HG02840 (cell line): ENCODE data around the gene CRKL.

Experiments
- ATAC-seq: cut with Tn5 transposase; IDR thresholded peaks from one replicate; pipeline ENCODE4 v1.9.1; 2021; ENCODE audit warnings: mild to moderate bottlenecking, moderate library complexity, moderate number of reproducible peaks; ENCODE audit not compliant: unreplicated experiment, low FRiP score

CRKL gene

DNA sequence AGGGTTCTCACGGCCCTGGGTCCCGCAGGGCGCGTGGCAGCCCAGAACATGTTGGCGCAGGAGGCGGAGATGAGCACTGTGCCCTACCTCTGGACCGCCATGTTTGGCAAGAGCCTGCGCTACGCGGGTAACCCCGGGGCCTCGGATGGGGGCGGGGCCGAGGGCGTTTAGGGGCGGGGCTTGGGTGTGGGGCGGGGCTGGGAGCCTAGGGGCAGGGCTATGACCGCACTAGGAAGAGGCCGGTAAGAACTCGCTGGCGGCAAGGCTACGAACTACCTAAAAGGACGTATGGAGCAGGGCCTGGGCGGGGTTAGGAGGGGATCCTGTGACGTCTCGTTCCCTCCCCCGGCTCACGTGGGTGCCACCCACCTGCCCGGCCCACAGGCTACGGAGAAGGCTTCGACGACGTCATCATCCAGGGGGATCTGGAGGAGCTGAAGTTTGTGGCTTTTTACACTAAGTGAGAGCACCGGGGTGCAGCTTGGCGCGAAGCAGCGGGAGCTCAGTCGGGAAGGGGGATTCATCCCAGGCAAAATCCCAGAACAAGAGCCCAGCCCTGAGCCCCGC is 62.1 kb downstream of the CRKL start:
- ATAC-seq = no peak

DNA sequence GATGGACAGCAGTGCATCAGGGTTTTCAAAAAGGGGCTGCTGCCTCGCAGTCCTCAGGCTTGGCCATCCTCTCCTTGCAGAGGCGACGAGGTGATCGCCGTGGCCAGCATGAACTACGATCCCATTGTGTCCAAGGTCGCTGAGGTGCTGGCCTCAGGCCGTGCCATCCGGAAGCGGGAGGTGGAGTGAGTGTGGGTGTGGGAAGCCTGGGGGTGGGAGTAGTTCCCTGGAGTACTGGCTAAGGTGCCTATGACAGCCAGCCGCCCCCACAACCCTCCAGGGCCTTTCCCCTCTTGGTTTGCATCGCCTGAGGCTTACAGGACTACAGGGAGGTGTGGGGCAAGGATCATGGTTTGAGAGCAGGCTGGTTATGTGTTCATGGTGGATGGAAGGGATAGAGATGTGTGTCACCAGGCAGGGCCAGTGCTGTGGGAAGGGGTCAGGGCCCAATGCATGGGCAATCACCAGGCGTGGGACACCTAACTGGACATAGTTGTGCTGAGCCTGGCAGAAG is 62.8 kb downstream of the CRKL start:
- no peak for ATAC-seq

DNA sequence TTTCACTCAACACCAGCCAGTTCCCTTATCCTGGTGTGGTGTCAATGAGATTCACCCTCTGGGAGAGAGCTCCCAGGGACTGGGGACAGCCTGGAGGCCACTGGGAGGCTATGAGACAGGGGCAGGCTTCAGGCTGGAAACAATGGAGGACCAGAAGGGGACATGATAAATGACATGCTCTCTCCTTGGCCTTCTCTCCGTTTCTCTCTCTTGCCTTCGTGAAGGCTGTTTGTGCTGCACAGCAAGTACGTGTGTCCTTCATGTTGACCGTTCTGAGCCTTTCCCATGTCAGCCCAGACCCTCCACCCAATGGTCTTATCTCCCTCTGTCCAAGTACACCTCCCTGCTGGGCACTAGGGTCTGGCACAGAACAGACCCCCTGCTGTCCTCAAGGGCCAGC is 63.3 kb downstream of the CRKL start:
- ATAC-seq = no peak

DNA sequence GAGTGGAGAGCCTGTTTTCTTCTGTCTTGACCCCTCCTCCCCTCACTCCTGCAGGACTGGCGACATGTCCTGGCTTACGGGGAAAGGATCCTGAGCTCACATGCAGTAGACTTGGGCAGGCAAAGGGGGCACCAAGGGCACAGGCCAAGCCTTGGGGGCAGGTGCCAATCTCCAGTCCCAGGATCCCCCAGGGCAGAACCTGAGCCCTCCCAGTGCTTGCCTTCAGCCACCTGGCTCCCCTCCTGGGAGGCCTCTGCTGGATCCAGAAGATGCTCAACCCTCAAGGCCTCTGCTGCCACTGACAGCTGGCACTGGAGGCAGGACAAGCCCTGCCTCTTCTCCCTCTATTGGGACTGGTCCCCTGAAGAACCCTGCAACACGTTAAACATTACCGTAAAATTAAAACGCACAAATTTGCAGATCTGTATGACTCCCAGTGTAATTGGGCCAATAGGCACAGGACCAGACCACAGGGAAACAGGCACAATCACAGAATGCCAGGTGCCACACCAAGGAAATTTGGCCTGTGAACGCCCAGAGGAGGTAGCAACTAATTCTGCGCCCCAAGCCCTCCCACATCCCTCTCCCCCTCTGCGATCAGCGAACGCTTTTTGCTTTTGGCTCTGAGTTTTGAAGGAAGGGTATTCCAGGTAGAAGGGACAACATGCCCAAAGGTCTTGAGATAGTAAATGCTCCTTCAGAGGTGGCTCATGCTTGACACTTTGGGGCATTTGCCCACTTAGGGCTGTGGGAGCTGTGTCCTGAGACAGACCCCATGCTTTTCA is 63.9 kb downstream of the CRKL start:
- no peak for ATAC-seq

DNA sequence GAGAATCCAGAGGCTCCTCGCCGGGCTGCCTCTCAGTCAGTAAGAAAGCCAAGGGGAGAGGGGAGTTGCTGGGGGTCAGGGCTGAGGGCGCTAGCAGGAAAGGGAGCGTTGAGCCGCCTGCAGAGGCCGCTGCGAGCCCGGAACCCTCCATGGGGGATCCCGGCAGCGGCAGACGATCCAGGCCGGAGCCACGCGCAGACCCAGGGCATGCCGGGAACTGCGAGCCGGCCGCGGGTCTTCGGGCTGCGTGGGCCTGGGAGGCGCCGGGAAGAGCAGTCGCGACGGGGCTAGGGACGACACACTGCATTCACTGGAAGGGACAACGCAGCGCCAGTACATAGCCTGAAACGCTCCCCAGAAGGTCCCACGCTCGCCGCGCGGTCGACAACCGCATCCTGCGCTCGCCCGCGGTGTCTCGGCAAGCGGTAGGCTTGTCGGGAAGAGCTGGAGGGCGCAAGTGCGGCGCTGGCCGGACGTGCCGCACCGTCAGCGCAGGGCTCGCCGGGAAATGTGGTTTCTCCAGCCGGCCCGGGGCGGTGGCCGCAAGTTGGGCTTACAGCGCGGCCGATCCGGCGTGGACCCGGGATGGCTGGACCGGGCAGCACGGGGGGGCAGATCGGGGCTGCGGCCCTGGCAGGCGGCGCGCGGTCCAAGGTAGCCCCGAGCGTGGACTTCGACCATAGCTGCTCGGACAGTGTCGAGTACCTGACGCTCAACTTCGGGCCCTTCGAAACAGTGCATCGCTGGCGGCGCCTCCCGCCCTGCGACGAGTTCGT is 64.8 kb downstream of the CRKL start, which contains the start of gene LZTR1:
LZTR1 (plus strand) TSS at position 511 of the 776 bp plus-strand sequence; CDS start at position 586, 75 bp downstream.
- peak; percentile 79 for ATAC-seq

DNA sequence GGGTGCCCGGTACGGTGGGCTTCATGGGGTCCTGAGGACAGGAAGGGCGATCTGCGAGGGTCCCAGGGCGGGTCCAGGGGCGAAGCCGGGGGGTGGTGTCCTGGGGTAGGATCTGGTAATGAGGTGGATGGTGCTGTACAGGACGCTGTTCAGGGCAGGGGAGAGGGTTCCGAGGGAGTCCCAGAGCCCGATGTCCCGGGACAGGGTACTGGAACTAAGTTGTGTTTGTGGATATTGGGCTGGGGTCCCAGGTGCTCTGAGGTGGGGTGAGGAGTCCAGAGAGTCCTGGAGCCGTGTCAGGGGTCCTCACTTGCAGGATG is 65.3 kb downstream of the CRKL start:
- ATAC-seq = peak; percentile 8

DNA sequence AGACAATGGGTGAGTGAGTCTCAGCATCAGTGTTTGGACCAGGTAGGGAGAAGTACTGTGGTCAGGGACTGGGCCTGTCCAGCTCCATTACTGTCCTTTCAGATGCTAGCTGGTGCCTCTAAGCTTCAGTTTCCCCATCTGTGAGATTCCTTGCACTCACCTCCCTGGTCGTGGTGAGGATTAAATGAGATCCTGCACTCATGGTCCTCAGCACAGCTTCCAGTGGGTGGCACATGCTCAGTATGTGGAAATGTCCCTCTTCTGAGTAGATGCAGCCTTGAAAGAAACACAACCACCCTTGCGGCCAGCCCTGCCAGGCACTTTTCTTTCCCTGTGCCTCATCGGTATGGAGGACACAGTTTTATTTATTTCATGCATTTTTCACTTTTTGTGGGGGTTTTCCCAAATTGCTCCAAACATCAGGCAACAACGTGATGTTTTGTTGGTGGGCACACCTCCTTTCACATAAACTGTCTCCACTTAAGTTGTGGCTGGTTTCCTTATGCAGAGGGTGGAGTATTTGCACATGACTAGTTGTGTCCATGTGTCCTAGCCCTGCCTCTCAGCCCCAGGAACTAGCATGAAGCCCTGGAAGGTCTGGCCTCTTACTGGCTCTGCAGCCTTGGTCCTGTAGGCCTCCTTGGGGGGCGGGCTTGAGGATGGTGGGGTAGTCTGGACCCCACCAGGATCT is 66.0 kb downstream of the CRKL start:
- no peak for ATAC-seq

DNA sequence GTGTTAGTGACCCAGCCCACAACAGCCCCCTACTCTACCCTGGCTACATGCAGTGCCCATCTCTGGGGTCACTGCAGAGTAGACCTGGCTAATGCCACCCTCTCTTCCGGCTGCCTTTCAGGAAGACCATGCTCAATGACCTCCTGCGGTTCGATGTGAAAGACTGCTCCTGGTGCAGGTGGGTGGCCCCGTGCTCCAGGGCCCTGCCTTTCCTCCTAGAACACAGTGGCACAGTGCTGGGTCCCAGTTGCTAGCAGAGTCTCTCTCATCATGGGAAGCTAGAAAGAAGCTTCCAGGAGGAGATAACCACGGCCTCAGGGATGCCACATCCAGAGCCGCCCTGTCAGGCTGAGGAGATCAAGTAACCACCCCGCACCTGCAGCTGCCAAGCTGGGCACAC is 68.5 kb downstream of the CRKL start:
- ATAC-seq = no peak

DNA sequence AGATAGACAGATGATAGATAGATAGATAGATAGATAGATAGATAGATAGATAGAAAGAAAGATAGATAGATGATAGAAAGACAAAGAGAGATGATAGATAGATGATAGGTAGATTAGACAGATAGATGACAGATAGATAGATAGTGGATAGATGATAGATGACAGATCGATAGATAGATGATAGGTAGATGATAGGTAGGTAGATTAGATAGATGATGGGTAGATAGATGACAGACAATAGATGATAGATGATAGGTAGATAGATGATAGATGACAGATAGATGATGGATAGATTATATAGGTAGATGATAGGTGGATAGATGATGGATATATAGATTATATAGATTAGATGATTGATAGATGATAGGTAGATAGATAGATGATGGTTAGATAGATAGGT is 69.2 kb downstream of the CRKL start:
- no peak for ATAC-seq

DNA sequence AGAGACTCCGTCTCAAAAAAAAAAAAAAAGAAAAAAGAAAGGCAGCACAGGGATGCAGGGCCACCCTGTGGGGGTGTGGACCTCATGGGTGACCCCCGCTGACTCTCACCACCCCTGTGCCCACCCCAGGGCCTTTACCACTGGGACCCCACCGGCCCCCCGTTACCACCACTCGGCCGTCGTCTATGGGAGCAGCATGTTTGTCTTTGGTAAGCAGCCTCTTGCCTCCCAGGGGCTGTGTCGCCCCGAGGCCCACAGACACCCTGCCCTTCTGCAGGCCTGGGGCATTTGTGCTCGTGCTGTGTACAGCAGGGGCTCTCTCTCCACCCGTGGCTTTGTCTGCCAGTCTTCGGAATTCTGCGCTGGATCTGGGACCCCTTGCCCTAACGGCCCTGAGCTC is 70.2 kb downstream of the CRKL start:
- ATAC-seq = no peak

DNA sequence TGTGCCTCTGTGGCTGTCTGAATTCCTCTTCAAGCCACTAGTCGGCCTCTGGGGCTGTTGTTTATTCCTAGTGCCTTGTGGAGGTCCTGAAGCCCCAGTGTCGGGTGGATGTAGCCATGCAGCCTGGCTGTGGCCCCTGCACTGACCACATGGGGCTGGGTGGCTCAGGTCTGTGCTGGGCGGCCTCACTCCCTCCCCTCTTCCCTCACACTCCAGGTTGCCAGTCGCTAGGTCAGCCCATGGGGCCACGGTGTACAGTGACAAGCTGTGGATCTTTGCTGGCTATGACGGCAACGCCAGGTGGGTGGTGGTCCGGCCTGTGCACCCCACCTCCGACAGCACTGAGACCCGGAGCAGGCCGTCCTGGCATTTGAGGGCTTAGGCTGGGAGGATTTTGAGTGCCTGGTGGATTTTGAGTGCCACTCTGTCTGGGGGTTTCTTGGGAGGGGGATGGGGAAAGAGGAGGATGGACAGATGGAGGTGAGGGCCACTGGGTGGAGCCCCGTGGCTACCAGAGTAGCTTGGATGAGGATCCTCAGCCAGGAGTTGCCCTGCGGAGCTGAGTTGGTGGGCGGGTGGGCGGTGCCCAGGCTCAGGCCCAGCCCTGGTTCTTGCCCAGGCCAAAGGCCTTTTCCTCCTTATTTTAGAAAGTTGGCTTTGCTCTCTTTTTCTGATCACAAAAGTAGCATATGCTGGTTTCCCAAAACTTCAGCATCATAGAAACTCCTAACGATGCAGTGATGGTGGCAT is 71.5 kb downstream of the CRKL start:
- ATAC-seq = no peak

DNA sequence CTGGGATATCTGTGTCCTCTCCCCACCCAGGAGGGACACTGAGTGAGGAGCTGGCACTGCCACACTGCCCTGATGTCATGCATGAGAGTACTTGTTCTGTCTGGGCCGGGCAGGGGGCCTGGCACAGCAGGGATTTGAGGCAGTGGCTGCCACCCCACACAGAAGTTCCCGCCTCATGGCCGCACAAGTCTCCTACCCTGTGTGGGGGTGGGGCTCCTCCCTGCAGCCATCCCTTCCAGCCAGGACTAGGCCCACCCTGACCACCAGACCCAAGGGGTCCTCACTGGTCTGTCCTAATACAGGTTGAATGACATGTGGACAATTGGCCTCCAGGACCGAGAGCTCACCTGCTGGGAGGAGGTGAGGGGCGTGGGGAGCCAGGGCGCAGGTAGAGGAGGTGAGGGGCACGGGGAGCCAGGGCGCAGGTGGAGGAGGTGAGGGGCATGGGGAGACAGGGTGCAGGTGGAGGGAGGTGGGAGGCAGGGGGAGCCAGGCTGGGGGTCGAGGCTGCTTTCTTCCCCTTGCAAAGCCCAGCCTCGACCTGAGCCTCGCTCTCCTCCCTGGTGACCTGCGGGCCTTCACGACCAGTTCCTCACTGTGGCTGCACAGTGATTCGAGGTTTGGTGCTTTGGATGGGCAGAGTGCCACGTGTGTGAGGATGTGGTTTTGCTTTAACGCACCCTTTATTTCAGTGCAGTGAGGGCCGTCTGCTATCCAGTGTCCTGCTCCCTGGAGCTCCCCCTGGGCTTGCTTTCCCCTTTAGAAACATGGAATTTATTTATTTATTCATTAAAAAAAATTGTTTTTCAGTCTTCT is 72.3 kb downstream of the CRKL start:
- no peak for ATAC-seq

DNA sequence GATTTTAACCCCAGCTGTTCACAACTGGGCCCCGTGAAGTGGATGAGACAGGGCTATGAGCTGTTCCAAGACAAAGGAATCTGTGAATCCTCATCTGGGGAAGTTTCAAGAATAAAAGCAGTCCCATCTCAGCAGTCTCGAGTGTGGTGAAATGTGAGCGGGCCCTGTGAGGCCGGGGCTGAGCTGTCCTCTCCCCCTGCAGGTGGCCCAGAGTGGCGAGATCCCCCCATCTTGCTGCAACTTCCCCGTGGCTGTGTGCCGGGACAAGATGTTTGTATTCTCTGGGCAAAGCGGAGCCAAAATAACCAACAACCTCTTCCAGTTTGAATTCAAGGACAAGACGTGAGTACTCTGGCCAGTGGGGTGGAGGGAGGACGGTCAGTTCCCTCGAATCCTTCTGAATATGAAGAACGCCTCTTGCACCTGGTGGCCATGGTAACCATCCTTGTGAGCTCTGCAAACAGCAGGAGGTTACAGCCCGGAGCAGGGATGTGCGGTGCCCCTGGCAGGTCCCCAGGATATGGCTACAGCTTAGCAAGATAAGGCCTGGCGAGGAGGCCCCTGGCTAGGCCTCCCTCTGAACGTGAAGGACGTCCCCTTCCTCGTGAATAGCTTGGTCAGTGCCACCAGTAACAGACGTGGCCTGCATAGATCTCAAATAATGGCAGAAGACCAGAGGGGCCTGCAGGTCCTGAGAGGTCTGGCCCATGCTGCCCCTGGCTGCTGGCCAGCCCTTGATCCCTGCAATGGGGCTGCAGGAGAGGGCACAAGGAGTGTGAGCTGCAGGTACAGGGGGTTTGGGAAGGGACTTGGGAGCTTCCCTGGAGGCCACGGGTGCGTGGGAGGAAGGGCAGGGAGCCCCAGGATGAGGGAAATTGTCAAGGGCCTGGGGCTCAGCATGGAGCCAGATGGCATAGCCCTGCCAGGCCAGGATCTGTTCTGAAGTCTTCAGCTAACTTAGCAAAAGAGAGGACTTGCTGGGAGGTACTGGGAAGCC is 73.3 kb downstream of the CRKL start:
- no peak for ATAC-seq

DNA sequence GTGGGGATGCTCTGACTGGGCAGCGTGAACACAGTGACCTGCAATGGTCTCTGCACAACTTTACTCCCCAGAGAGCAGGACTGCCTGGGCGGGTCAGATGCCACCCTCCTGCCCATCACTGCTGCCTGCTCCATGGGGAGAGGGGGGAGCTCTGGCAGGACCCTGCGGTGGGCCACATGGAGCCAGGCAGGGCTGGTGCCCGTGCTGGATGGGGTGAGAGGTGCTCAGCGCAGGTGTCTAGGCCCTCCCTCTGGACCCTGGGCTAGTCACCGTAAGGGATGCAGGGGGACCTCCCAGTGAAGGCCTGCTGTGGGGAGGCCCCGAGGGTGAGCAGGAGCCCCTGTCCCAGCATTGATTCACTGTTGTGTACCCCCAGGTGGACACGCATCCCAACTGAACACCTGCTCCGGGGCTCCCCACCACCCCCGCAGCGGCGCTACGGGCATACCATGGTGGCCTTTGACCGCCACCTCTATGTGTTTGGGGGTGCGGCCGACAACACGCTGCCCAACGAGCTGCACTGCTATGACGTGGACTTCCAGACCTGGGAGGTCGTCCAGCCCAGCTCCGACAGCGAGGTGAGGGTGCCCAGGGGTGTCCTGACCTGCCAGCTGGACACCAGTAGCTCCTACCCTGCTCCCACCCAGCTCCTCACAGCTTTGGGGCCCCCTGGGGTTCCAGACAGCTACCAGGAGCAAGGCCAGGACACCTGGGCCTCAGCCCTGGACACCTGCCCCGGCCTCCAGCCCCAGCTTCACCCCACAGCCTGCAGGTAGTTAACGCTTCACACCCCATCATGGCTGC is 74.2 kb downstream of the CRKL start:
- no peak for ATAC-seq

DNA sequence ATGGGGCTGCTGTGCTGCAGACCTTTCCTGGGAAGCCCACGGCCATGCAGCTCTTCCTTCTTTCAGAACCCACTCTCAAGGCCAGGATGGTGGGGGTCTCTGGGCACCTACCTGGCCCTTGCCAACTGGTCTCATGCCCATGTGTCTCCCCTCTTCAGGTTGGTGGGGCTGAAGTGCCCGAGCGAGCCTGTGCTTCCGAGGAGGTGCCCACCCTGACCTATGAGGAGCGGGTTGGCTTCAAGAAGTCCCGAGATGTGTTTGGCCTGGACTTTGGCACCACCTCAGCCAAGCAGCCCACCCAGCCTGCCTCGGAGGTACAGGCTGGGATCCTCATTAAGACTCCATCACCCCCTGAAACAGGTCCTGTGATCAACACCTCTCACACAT is 74.8 kb downstream of the CRKL start:
- no peak for ATAC-seq

DNA sequence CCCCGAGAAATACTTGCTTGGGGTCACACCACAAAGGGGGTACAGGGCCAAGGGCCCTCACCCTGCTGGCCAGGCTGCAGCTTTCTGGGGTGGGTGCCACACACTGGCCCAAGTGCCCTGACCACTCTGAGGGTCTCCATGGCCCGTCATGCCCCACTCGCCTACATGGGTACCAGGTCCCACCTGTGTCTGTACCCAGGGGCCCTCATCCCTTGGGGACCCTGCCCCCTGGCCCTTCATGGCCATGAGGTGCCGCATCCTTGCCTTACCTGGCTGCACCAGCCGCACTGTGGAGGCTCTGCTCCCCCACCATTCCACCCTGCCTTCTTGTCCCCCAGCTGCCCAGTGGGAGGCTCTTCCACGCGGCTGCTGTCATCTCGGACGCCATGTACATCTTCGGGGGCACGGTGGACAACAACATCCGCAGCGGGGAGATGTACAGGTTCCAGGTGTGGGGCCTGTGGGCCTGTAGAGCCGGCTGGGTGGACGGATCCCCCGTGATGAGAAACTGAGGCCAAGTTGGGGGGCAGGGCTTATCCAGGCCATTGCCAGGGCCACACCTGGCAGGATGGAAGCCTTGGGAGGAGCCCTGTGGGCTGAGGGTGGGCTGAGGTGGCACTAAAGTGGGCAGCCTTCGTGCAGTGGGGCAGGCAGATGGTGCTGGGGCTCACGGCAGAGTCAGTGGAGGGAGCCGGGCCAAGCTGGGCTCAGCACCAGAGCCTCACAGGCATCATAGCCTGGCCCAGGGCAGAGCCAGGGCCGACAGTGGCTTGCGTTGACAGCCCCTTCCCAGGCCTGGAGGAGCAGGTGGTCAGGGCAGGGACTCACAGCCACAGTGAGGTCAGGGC is 75.5 kb downstream of the CRKL start:
- ATAC-seq = no peak
